H1 (cell line): ENCODE results near the gene ARL5C. TPM values are rescaled to one million over a fixed set of nuclear protein-coding genes. Genes with fewer than 3 reads are reported as not detected.
A peak's percentile ranks its signal among the peaks of the same experiment; 100 is the strongest.

ENCODE experiments used
- CTCF ChIA-PET: fragments of 300-600 bp; sonication (Branson Sonifier 250); formaldehyde crosslinking; loops from one replicate; lab custom pipeline; 2021; ENCODE audit not compliant: partially characterized antibody; lab: Charles Lee
- POLR2A ChIA-PET: fragments of 300-600 bp; sonication (Branson Sonifier 250); formaldehyde crosslinking; loops from one replicate; lab custom pipeline; 2021; ENCODE audit warnings: inconsistent platforms; ENCODE audit not compliant: partially characterized antibody; lab: Charles Lee
- DNase-seq, 2 experiments: peaks; one replicate each; pipeline versions ENCODE4 v3.0.0 to v3.0.0-alpha.2; 2010 to 2022; ENCODE audit warnings: low spot score in 2 of 2, low read depth in 1 of 2, mixed read lengths in 1 of 2
- FAIRE-seq: peaks from 2 replicates; lab custom pipeline; 2011; peaks lifted over from hg19 to GRCh38; lab: Jason Lieb, UNC
- H2AFZ ChIP-seq: 2 replicates; pipeline ENCODE4 v1.8.1; 2012; ENCODE audit warnings: low read length, inconsistent platforms
- H2AK5ac ChIP-seq: 2 replicates; pipeline ENCODE4 v1.6.1; 2013; ENCODE audit warnings: low read depth, low read length
- H2BK120ac ChIP-seq: replicated peaks from 2 replicates; pipeline ENCODE3; 2013; ENCODE audit warnings: low read depth, low read length, inconsistent platforms
- H2BK12ac ChIP-seq: 2 replicates; pipeline ENCODE4 v1.6.1; 2013; ENCODE audit warnings: low read depth, low read length
- H2BK15ac ChIP-seq: 2 replicates; pipeline ENCODE4 v1.6.1; 2013; ENCODE audit warnings: low read length
- H2BK20ac ChIP-seq: 2 replicates; pipeline ENCODE4 v1.6.1; 2013; ENCODE audit warnings: low read length
- H2BK5ac ChIP-seq: 2 replicates; pipeline ENCODE4 v1.6.1; 2013; ENCODE audit warnings: low read depth, low read length
- H3K14ac ChIP-seq: 2 replicates; pipeline ENCODE4 v1.6.1; 2013; ENCODE audit warnings: inconsistent platforms; ENCODE audit not compliant: insufficient read length
- H3K18ac ChIP-seq: 2 replicates; pipeline ENCODE4 v1.6.1; 2013; ENCODE audit warnings: low read length; ENCODE audit errors: extremely low read depth
- H3K23ac ChIP-seq: 2 replicates; pipeline ENCODE4 v1.6.1; 2013; ENCODE audit warnings: inconsistent platforms; ENCODE audit not compliant: insufficient read length
- H3K23me2 ChIP-seq: 2 replicates; pipeline ENCODE4 v1.6.1; 2013; ENCODE audit warnings: low read depth, low read length
- H3K27ac ChIP-seq: 2 replicates; pipeline ENCODE4 v1.6.1; 2011; ENCODE audit warnings: low read depth, low read length, inconsistent platforms
- H3K27me3 ChIP-seq, 4 experiments: replicated peaks in 1 of 4; 1 replicate in 1 of 4; 2 replicates in 3 of 4; pipeline versions ENCODE4 v1.6.1 to v1.8.1; 2011 to 2013; ENCODE audit warnings: low read length in 3 of 4, mild to moderate bottlenecking in 3 of 4, inconsistent platforms in 2 of 4, mixed read lengths in 2 of 4, moderate library complexity in 1 of 4; ENCODE audit not compliant: control insufficient read depth in 3 of 4, insufficient read depth in 3 of 4; ENCODE audit errors: extremely low read depth in 1 of 4
- H3K36me3 ChIP-seq, 4 experiments: 2 replicates each; pipeline versions ENCODE4 v1.6.1 to v1.8.1; 2011 to 2013; ENCODE audit warnings: mild to moderate bottlenecking in 4 of 4, low read length in 3 of 4, moderate library complexity in 2 of 4, control low read depth in 1 of 4, inconsistent platforms in 1 of 4; ENCODE audit not compliant: insufficient read depth in 4 of 4, control insufficient read depth in 2 of 4
- H3K4ac ChIP-seq: replicated peaks from 2 replicates; pipeline ENCODE3; 2013; ENCODE audit warnings: low read length, low read depth, mixed read lengths, inconsistent platforms; ENCODE audit not compliant: insufficient read length
- H3K4me1 ChIP-seq, 4 experiments: replicated peaks in 1 of 4; 1 replicate in 1 of 4; 2 replicates in 3 of 4; pipeline versions ENCODE4 v1.6.1 to v1.8.1; 2011 to 2013; ENCODE audit warnings: low read length in 3 of 4, inconsistent platforms in 2 of 4, mixed read lengths in 1 of 4; ENCODE audit not compliant: insufficient read depth in 4 of 4, control insufficient read depth in 3 of 4
- H3K4me2 ChIP-seq, 2 experiments: 2 replicates each; pipeline versions ENCODE4 v1.6.1 to v1.8.1; 2011 to 2013; ENCODE audit warnings: low read depth in 2 of 2, low read length in 2 of 2, control low read depth in 1 of 2, inconsistent platforms in 1 of 2, mild to moderate bottlenecking in 1 of 2; ENCODE audit not compliant: insufficient read depth in 1 of 2
- H3K4me3 ChIP-seq, 4 experiments: fragments of 200-600, 300-600 bp in 1 of 4; sonication (generic), shearing (Covaris generic), sonication (Bioruptor Twin) in 1 of 4; 2 replicates each; pipeline versions ENCODE4 v1.5.1 to v1.8.1; 2011 to 2016; ENCODE audit warnings: low read length in 4 of 4, low read depth in 3 of 4, control low read depth in 2 of 4, inconsistent platforms in 2 of 4, mild to moderate bottlenecking in 2 of 4, mixed read lengths in 1 of 4, moderate library complexity in 1 of 4; ENCODE audit not compliant: insufficient read depth in 2 of 4; ENCODE audit errors: extremely low read depth in 1 of 4
- H3K56ac ChIP-seq: replicated peaks from 2 replicates; pipeline ENCODE3; 2013; ENCODE audit warnings: low read depth, mild to moderate bottlenecking, mixed read lengths, low read length, inconsistent platforms; ENCODE audit not compliant: insufficient read length
- H3K79me1 ChIP-seq: 2 replicates; pipeline ENCODE4 v1.6.1; 2013; ENCODE audit warnings: low read depth, low read length, control low read depth
- H3K79me2 ChIP-seq, 2 experiments: 2 replicates each; pipeline versions ENCODE4 v1.6.1 to v1.8.1; 2012 to 2013; ENCODE audit warnings: low read length in 2 of 2, mild to moderate bottlenecking in 2 of 2, inconsistent platforms in 1 of 2; ENCODE audit not compliant: insufficient read depth in 2 of 2, control insufficient read depth in 1 of 2
- H3K9ac ChIP-seq, 4 experiments: replicated peaks in 1 of 4; 1 replicate in 1 of 4; 2 replicates in 3 of 4; pipeline versions ENCODE4 v1.6.1 to v1.8.1; 2011 to 2013; ENCODE audit warnings: low read depth in 3 of 4, low read length in 3 of 4, control low read depth in 2 of 4, mild to moderate bottlenecking in 2 of 4, moderate library complexity in 2 of 4, inconsistent platforms in 1 of 4; ENCODE audit errors: extremely low read depth in 1 of 4
- H3K9me3 ChIP-seq, 2 experiments: 2 replicates each; pipeline versions ENCODE4 v1.6.1 to v1.8.1; 2012 to 2013; ENCODE audit warnings: mild to moderate bottlenecking in 2 of 2, moderate library complexity in 2 of 2, control low read depth in 1 of 2, inconsistent platforms in 1 of 2, low read depth in 1 of 2, low read length in 1 of 2, mixed read lengths in 1 of 2; ENCODE audit not compliant: insufficient read depth in 2 of 2
- H4K20me1 ChIP-seq, 2 experiments: replicated peaks in 1 of 2; 2 replicates each; pipeline versions ENCODE3 to v1.8.1; 2011 to 2013; ENCODE audit warnings: inconsistent platforms in 2 of 2, low read length in 2 of 2, mild to moderate bottlenecking in 1 of 2; ENCODE audit not compliant: insufficient read depth in 2 of 2, control insufficient read depth in 1 of 2
- H4K5ac ChIP-seq: 2 replicates; pipeline ENCODE4 v1.6.1; 2013; ENCODE audit warnings: low read length, low read depth, mixed read lengths, inconsistent platforms; ENCODE audit not compliant: insufficient read length
- H4K8ac ChIP-seq: 2 replicates; pipeline ENCODE4 v1.8.0; 2013; ENCODE audit warnings: mild to moderate bottlenecking, moderate library complexity, low read length, inconsistent platforms; ENCODE audit not compliant: insufficient read depth; ENCODE audit errors: extremely low read depth
- H4K91ac ChIP-seq: replicated peaks from 2 replicates; pipeline ENCODE3; 2013; ENCODE audit warnings: low read length, mixed read lengths, inconsistent platforms; ENCODE audit not compliant: insufficient read length
- CHD1 ChIP-seq: IDR thresholded peaks from 2 replicates; pipeline ENCODE4 v1.6.1; 2012; ENCODE audit warnings: low read depth, low read length, improper control_type of control experiment
- CTCF ChIP-seq, 3 experiments: IDR thresholded peaks; 1 replicate in 2 of 3; 2 replicates in 1 of 3; pipeline versions ENCODE4 v1.5.1 to v1.6.1; 2011; ENCODE audit warnings: low read length in 3 of 3, mild to moderate bottlenecking in 3 of 3, inconsistent platforms in 2 of 3, low read depth in 1 of 3, moderate library complexity in 1 of 3; ENCODE audit not compliant: insufficient read depth in 1 of 3; ENCODE audit errors: control extremely low read depth in 1 of 3
- RAD21 ChIP-seq, 2 experiments: IDR thresholded peaks in 1 of 2; conservative IDR thresholded peaks in 1 of 2; 2 replicates each; pipeline ENCODE4 v1.6.1; 2011; ENCODE audit warnings: low read depth in 2 of 2, low read length in 2 of 2, improper control_type of control experiment in 1 of 2, inconsistent platforms in 1 of 2, mild to moderate bottlenecking in 1 of 2, moderate library complexity in 1 of 2
- WGBS, 2 experiments: shearing (Covaris generic) in 1 of 2; methylation state at CpG; one replicate each; pipeline versions ENCODE4 v1.1.6 to v1.1.7; 2013 to 2015; ENCODE audit warnings: low lambda C conversion rate in 2 of 2, mixed read lengths in 2 of 2, inconsistent platforms in 1 of 2, low coverage in 1 of 2, missing lambda C conversion rate in 1 of 2; ENCODE audit not compliant: insufficient replicate concordance in 2 of 2, insufficient coverage in 1 of 2, insufficient read length in 1 of 2; ENCODE audit errors: extremely low coverage in 1 of 2, missing lambda C conversion rate in 1 of 2; 5-methylcytosine and 5-hydroxymethylcytosine counted together
- polyA plus RNA-seq, 7 experiments: library from polyadenylated mRNA; depleted of rRNA in 3 of 7; stranded (reverse) in 5 of 7; unstranded in 2 of 7; fragments of >200 nt in 5 of 7; fragments of 200-250 nt in 2 of 7; gene quantifications; 1 replicate in 5 of 7; 2 replicates in 1 of 7; 4 replicates in 1 of 7; pipeline versions ENCODE4 v1.2.1 to v1.2.3, GENCODE V29; 2011 to 2013; ENCODE audit warnings: missing spikeins in 2 of 7, mixed read lengths in 2 of 7
- total RNA-seq: library from RNA; stranded (reverse); fragmentation: NEBNext Ultra II Directional; extraction: Animal tissue kit (Norgen Biotek cat#: 25700); gene quantifications from 2 replicates; pipeline ENCODE4 v1.2.1, GENCODE V29; 2021

Gene ARL5C
- total and polyA plus RNA-seq, 2 of the 8 experiments (the other 6 are each of a cell fraction or from before 2014, with no cell fraction given), result not detected

- Histone ChIP-seq H3K23ac (no peak overlapping the region), H3K4ac (no peak overlapping the region), H4K5ac (no peak overlapping the region), H2BK12ac (no peak overlapping the region), H3K79me2 (no peaks in the 10 kb centered on the region), H3K4me3 (no peak overlapping the region), H3K27me3 (no peaks in the 10 kb centered on the region), H3K79me1 (no peaks in the 10 kb centered on the region), H2AK5ac (no peak overlapping the region), H2BK20ac (no peak overlapping the region), H3K23me2 (no peaks in the 10 kb centered on the region), H3K14ac (no peak overlapping the region), H4K8ac (no peak overlapping the region), H4K20me1 (no peaks in the 10 kb centered on the region), H3K27ac (no peak overlapping the region), H3K36me3 (no peaks in the 10 kb centered on the region), H3K18ac (no peak overlapping the region), H2BK120ac (no peak overlapping the region), H3K4me1 (peaks cover 0 to 2% (median 0%) of the 10 kb centered on the region in 4 experiments; a peak in 1 of 7 replicates), H3K4me2 (no peak overlapping the region), H2BK15ac (no peak overlapping the region), H4K91ac (no peak overlapping the region), H3K9ac (no peak overlapping the region), H2AFZ (no peak overlapping the region), H3K9me3 (no peaks in the 10 kb centered on the region), H2BK5ac (no peak overlapping the region), H3K56ac (no peak overlapping the region)
- FAIRE-seq, result no peak
- ChIA-PET POLR2A (interaction anchor here (0.6 kb wide), 1 partner anchor 23 kb away, joined by 5 read pairs; no protein-coding TSS in a partner anchor), CTCF (interaction anchor here (0.8 to 1.7 kb wide), 14 partner anchors 11 to 125 kb away, joined by 3 to 5 read pairs (median 3); partner anchors contain the start of gene PLXDC1)
- DNase-seq, result no peak
- WGBS, 2 experiments, result 85% methylated on average over 8 of the region's 8 CpGs; no CpG with 5 or more reads in 1 of the 2 experiments
- TF ChIP-seq CHD1 (no peak), RAD21 (IDR thresholded peaks at IDR 0.05 in 1 of 2, conservative IDR thresholded peaks at IDR 0.05 in 1 of 2; ENCODE audit: low read depth in 2 of 2, low read length in 2 of 2) (peak; percentile 4 to 22; a peak in 1 of 4 replicates), CTCF (IDR thresholded peaks at IDR 0.05; ENCODE audit: control extremely low read depth in 1 of 3, insufficient read depth in 1 of 3, low read depth in 1 of 3, low read length in 3 of 3) (peak; percentile 28 to 42 (median 33); a peak in 3 of 4 replicates)
These were observed 58.0 kb downstream of the ARL5C start for GRCh38 chr17:39107973-39108372.
